Immature natural killer cell (primary cell): ENCODE data around the gene RAD51B. TPM values are rescaled to one million over a fixed set of nuclear protein-coding genes. Genes with fewer than 3 reads are reported as not detected.
"Not testable (repeated sequence)": the region's sequence is repeated elsewhere in the genome, so short reads cannot be mapped to it uniquely, and the experiment has no call there.

Experiments
- DNase-seq, 3 donors: peaks; one replicate each; pipeline ENCODE4 v3.0.0; 2022; ENCODE audit warnings: mixed read lengths in 1 of 3
- H3K27ac Mint-ChIP-seq, 6 donors: one replicate each; pipeline ENCODE4 v1.8.0; 2020; ENCODE audit warnings: mixed read lengths in 6 of 6, mild to moderate bottlenecking in 5 of 6, inconsistent platforms in 4 of 6, moderate library complexity in 3 of 6
- H3K27me3 Mint-ChIP-seq, 3 donors: one replicate each; pipeline ENCODE4 v1.8.0; 2020 to 2021; ENCODE audit warnings: low read depth in 3 of 3, mild to moderate bottlenecking in 3 of 3, mixed read lengths in 3 of 3, moderate library complexity in 3 of 3, inconsistent platforms in 1 of 3
- H3K36me3 Mint-ChIP-seq, 3 donors: one replicate each; pipeline ENCODE4 v1.8.0; 2020; ENCODE audit warnings: mixed read lengths in 3 of 3, inconsistent platforms in 2 of 3, mild to moderate bottlenecking in 2 of 3
- H3K4me1 Mint-ChIP-seq, 2 donors: one replicate each; pipeline ENCODE4 v1.8.0; 2020; ENCODE audit warnings: inconsistent platforms in 2 of 2, mild to moderate bottlenecking in 2 of 2, mixed read lengths in 2 of 2, moderate library complexity in 1 of 2
- H3K4me3 Mint-ChIP-seq, 5 donors: one replicate each; pipeline ENCODE4 v1.8.0; 2020; ENCODE audit warnings: mild to moderate bottlenecking in 5 of 5, mixed read lengths in 5 of 5, inconsistent platforms in 3 of 5, moderate library complexity in 3 of 5
- H3K9me3 Mint-ChIP-seq, 6 donors: one replicate each; pipeline ENCODE4 v1.8.0; 2020; ENCODE audit warnings: mild to moderate bottlenecking in 6 of 6, mixed read lengths in 6 of 6, inconsistent platforms in 4 of 6, moderate library complexity in 3 of 6
- polyA plus RNA-seq, 3 donors: library from polyadenylated mRNA; unstranded; fragments of 300-500 nt; fragmentation: Illumina TruSeq; gene quantifications; one replicate each; pipeline ENCODE4 v1.2.3, GENCODE V29; 2021

The RAD51B gene
- polyA plus RNA-seq, 3 donors from 2014 or later, result 17.6 to 20.8 (median 17.7) TPM

- no peak overlapping the region for H3K27ac Mint-ChIP-seq
- H3K36me3 Mint-ChIP-seq, result no peaks in the 10 kb centered on the region
- peaks cover 0 to 3% (median 0%) of the 10 kb centered on the region in 6 donors for H3K9me3 Mint-ChIP-seq
- peaks cover 7 to 15% of the 10 kb centered on the region in 2 donors for H3K4me1 Mint-ChIP-seq
- no peak for DNase-seq
- H3K27me3 Mint-ChIP-seq, result peaks cover 0 to 4% (median 0%) of the 10 kb centered on the region in 3 donors
- no peak overlapping the region for H3K4me3 Mint-ChIP-seq
Measured at GRCh38 chr14:68759017-68759560, 939.5 kb downstream of the RAD51B start.

- peaks cover 7 to 12% of the 10 kb centered on the region in 2 donors for H3K4me1 Mint-ChIP-seq
- H3K9me3 Mint-ChIP-seq, result peaks cover 0 to 3% (median 0%) of the 10 kb centered on the region in 6 donors
- no peaks in the 10 kb centered on the region for H3K36me3 Mint-ChIP-seq
- DNase-seq, result no peak
- H3K27me3 Mint-ChIP-seq, result peaks cover 0 to 7% (median 0%) of the 10 kb centered on the region in 3 donors
- H3K4me3 Mint-ChIP-seq, result no peak overlapping the region
- H3K27ac Mint-ChIP-seq, result no peak overlapping the region
Measured at GRCh38 chr14:68759937-68760336, 940.4 kb downstream of the RAD51B start.

GRCh38 chr14:68760761-68761160, 941.2 kb downstream of the RAD51B start:
- Mint-ChIP-seq H3K4me1 (peaks cover 7 to 12% of the 10 kb centered on the region in 2 donors), H3K4me3 (no peak overlapping the region), H3K27me3 (peaks cover 0 to 9% (median 0%) of the 10 kb centered on the region in 3 donors), H3K36me3 (peaks cover 0 to 3% (median 0%) of the 10 kb centered on the region in 3 donors), H3K9me3 (peaks cover 0 to 3% (median 0%) of the 10 kb centered on the region in 6 donors), H3K27ac (peak overlapping the region in 1 of 6 donors; percentile 76)
- no peak for DNase-seq

GRCh38 chr14:68761391-68761790, 941.8 kb downstream of the RAD51B start:
- H3K27ac Mint-ChIP-seq, result no peak overlapping the region

GRCh38 chr14:68762953-68763764, 943.6 kb downstream of the RAD51B start:
- Mint-ChIP-seq H3K36me3 (peaks cover 0 to 5% (median 0%) of the 10 kb centered on the region in 3 donors), H3K27ac (no peak overlapping the region), H3K27me3 (peaks cover 0 to 7% (median 0%) of the 10 kb centered on the region in 3 donors), H3K4me3 (no peak overlapping the region), H3K9me3 (peaks cover 0 to 3% (median 0%) of the 10 kb centered on the region in 6 donors), H3K4me1 (peaks cover 0 to 3% of the 10 kb centered on the region in 2 donors)
- DNase-seq, result no peak

More at GRCh38 chr14:68761391-68761790, 941.8 kb downstream of the RAD51B start:
- DNase-seq, result no peak
- Mint-ChIP-seq H3K9me3 (peaks cover 0 to 3% (median 0%) of the 10 kb centered on the region in 6 donors), H3K4me1 (peaks cover 7 to 12% of the 10 kb centered on the region in 2 donors), H3K4me3 (no peak overlapping the region), H3K36me3 (peaks cover 0 to 5% (median 0%) of the 10 kb centered on the region in 3 donors), H3K27me3 (peaks cover 0 to 7% (median 0%) of the 10 kb centered on the region in 3 donors)

- not testable (repeated sequence) for H3K4me3 Mint-ChIP-seq, H3K27me3 Mint-ChIP-seq, DNase-seq, H3K4me1 Mint-ChIP-seq, H3K36me3 Mint-ChIP-seq, H3K27ac Mint-ChIP-seq, H3K9me3 Mint-ChIP-seq
Measured at GRCh38 chr14:68763843-68764242, 944.3 kb downstream of the RAD51B start.

GRCh38 chr14:68766299-68767247, 947.0 kb downstream of the RAD51B start:
- Mint-ChIP-seq H3K4me1 (peaks cover 15 to 22% of the 10 kb centered on the region in 2 donors), H3K27ac (no peak overlapping the region), H3K9me3 (peaks cover 0 to 3% (median 0%) of the 10 kb centered on the region in 6 donors), H3K4me3 (no peak overlapping the region), H3K27me3 (peaks cover 0 to 6% (median 0%) of the 10 kb centered on the region in 3 donors), H3K36me3 (peaks cover 0 to 13% (median 0%) of the 10 kb centered on the region in 3 donors)
- no peak for DNase-seq

GRCh38 chr14:68767248-68767645, 947.7 kb downstream of the RAD51B start:
- Mint-ChIP-seq H3K36me3 (peaks cover 0 to 13% (median 0%) of the 10 kb centered on the region in 3 donors), H3K27me3 (peaks cover 0 to 5% (median 2%) of the 10 kb centered on the region in 3 donors), H3K9me3 (peaks cover 0 to 2% (median 0%) of the 10 kb centered on the region in 6 donors), H3K4me3 (no peak overlapping the region), H3K27ac (no peak overlapping the region), H3K4me1 (peaks cover 20 to 28% of the 10 kb centered on the region in 2 donors)
- no peak for DNase-seq

- no peak for DNase-seq
- Mint-ChIP-seq H3K27me3 (peaks cover 0 to 4% (median 2%) of the 10 kb centered on the region in 3 donors), H3K9me3 (no peaks in the 10 kb centered on the region), H3K4me1 (peaks cover 24 to 39% of the 10 kb centered on the region in 2 donors), H3K4me3 (no peak overlapping the region), H3K27ac (no peak overlapping the region), H3K36me3 (peaks cover 0 to 13% (median 5%) of the 10 kb centered on the region in 3 donors)
Measured at GRCh38 chr14:68768316-68768715, 948.7 kb downstream of the RAD51B start.

GRCh38 chr14:68770051-68770450, 950.5 kb downstream of the RAD51B start:
- Mint-ChIP-seq H3K36me3 (peaks cover 0 to 13% (median 5%) of the 10 kb centered on the region in 3 donors), H3K4me1 (peaks cover 27 to 45% of the 10 kb centered on the region in 2 donors)

GRCh38 chr14:68770553-68771286, 951.1 kb downstream of the RAD51B start:
- Mint-ChIP-seq H3K27me3 (peaks cover 0 to 2% (median 2%) of the 10 kb centered on the region in 3 donors), H3K27ac (peak overlapping the region; percentile 31 to 90 (median 46)), H3K4me1 (peaks cover 31 to 51% of the 10 kb centered on the region in 2 donors), H3K9me3 (no peaks in the 10 kb centered on the region), H3K36me3 (peaks cover 0 to 10% (median 8%) of the 10 kb centered on the region in 3 donors), H3K4me3 (peak overlapping the region in 4 of 5 donors; percentile 60 to 75 (median 70))
- no peak for DNase-seq

More at GRCh38 chr14:68770051-68770450, 950.5 kb downstream of the RAD51B start:
- Mint-ChIP-seq H3K4me3 (peak overlapping the region in 1 of 5 donors; percentile 10), H3K27ac (peak overlapping the region in 3 of 6 donors; percentile 19 to 77 (median 34)), H3K9me3 (no peaks in the 10 kb centered on the region), H3K27me3 (peaks cover 0 to 2% (median 2%) of the 10 kb centered on the region in 3 donors)
- no peak for DNase-seq

GRCh38 chr14:68771631-68772030, 952.1 kb downstream of the RAD51B start:
- peaks cover 0 to 2% (median 2%) of the 10 kb centered on the region in 3 donors for H3K27me3 Mint-ChIP-seq
- peaks cover 0 to 8% (median 8%) of the 10 kb centered on the region in 3 donors for H3K36me3 Mint-ChIP-seq
- DNase-seq, result peak in 1 of 3 donors; percentile 31
- H3K27ac Mint-ChIP-seq, result peak overlapping the region; percentile 31 to 90 (median 46)
- H3K4me1 Mint-ChIP-seq, result peaks cover 37 to 59% of the 10 kb centered on the region in 2 donors
- no peaks in the 10 kb centered on the region for H3K9me3 Mint-ChIP-seq
- H3K4me3 Mint-ChIP-seq, result peak overlapping the region; percentile 60 to 80 (median 72)
